ENCODE data around the gene RBM19.

DNA sequence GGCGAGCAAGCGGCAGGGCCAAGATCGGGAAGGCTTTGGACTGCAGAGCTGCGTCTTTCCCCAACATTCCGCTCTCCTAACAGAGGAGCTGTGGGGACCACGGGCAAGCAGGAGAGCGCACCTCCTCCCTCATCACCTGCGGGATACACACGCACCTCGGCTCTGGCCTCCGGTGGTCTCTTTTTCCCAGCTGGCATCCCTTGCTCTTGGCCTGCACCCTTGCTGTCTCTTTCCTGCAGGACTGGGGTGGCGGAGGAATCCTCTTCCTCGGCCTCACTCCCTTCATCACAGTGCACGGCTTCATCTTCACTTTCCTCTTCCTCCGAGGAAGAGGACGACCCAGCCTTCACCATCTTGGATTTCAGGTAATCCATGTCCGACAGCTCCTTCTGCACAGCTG is 8.5 kb downstream of the RBM19 start:
- TF ChIP-seq, protein P1, sequence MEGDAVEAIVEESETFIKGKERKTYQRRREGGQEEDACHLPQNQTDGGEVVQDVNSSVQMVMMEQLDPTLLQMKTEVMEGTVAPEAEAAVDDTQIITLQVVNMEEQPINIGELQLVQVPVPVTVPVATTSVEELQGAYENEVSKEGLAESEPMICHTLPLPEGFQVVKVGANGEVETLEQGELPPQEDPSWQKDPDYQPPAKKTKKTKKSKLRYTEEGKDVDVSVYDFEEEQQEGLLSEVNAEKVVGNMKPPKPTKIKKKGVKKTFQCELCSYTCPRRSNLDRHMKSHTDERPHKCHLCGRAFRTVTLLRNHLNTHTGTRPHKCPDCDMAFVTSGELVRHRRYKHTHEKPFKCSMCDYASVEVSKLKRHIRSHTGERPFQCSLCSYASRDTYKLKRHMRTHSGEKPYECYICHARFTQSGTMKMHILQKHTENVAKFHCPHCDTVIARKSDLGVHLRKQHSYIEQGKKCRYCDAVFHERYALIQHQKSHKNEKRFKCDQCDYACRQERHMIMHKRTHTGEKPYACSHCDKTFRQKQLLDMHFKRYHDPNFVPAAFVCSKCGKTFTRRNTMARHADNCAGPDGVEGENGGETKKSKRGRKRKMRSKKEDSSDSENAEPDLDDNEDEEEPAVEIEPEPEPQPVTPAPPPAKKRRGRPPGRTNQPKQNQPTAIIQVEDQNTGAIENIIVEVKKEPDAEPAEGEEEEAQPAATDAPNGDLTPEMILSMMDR (IDR thresholded peaks at IDR 0.05; ENCODE audit: low read depth, low read length, poor library complexity, severe bottlenecking), result no peak
- TF ChIP-seq EZH2phosphoT487 (IDR thresholded peaks at IDR 0.05; ENCODE audit: borderline replicate concordance, low read length), result no peak
